Subcutaneous abdominal adipose tissue (tissue), 5 donors: ENCODE data around the gene MOCS1.

Experiments
- H3K27ac ChIP-seq: one replicate; pipeline ENCODE4 v1.7.0; 2013; ENCODE audit warnings: low read depth, mild to moderate bottlenecking, inconsistent platforms, low read length, moderate library complexity
- H3K27me3 ChIP-seq, 5 donors: one replicate each; pipeline ENCODE4 v1.7.0; 2013; ENCODE audit warnings: low read length in 5 of 5, inconsistent platforms in 1 of 5; ENCODE audit not compliant: control insufficient read depth in 5 of 5, insufficient read depth in 4 of 5
- H3K36me3 ChIP-seq, 5 donors: one replicate each; pipeline ENCODE4 v1.7.0; 2013; ENCODE audit warnings: low read length in 5 of 5; ENCODE audit not compliant: control insufficient read depth in 5 of 5, insufficient read depth in 5 of 5
- H3K4me1 ChIP-seq, 5 donors: one replicate each; pipeline ENCODE4 v1.7.0; 2013; ENCODE audit warnings: low read length in 5 of 5, mild to moderate bottlenecking in 3 of 5, moderate library complexity in 1 of 5; ENCODE audit not compliant: control insufficient read depth in 5 of 5, insufficient read depth in 5 of 5
- H3K4me3 ChIP-seq, 5 donors: one replicate each; pipeline ENCODE4 v1.7.0; 2013; ENCODE audit warnings: low read length in 5 of 5, low read depth in 1 of 5
- H3K9ac ChIP-seq, 5 donors: one replicate each; pipeline ENCODE4 v1.7.0; 2013; ENCODE audit warnings: low read length in 5 of 5, mild to moderate bottlenecking in 4 of 5, moderate library complexity in 3 of 5
- H3K9me3 ChIP-seq, 5 donors: one replicate each; pipeline ENCODE4 v1.7.0; 2013; ENCODE audit warnings: low read length in 5 of 5; ENCODE audit not compliant: control insufficient read depth in 5 of 5
- donor health status: healthy.
- donor health status: healthy.
- donor health status: healthy.
- donor health status: healthy.
- donor health status: healthy.

MOCS1 gene

DNA sequence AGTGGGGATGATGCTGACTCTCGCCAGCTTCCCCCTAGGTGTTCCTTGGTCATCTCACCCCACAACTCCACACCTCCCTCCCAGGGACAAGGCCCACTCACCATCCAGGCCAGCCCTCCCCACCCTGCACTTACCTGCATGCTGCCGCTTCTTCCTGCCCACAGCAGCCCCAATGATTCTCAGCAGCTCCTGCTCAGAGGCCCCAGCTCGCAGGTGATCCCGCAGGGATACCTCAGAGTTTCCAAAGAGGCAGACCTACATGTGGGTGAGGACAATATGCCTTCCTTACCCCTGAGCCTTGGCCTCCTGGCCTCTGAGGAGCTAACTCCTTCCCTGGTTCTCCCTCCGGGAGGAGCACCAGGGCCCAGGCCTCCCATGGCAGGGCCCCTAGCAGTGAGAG, 24.6 kb downstream of the MOCS1 start:
- Histone ChIP-seq H3K36me3 (peaks cover 3 to 94% (median 92%) of the 10 kb centered on the region in 5 donors), H3K9ac (no peak overlapping the region), H3K27ac (no peak overlapping the region), H3K27me3 (no peaks in the 10 kb centered on the region), H3K4me1 (no peaks in the 10 kb centered on the region), H3K4me3 (no peak overlapping the region), H3K9me3 (no peaks in the 10 kb centered on the region)

DNA sequence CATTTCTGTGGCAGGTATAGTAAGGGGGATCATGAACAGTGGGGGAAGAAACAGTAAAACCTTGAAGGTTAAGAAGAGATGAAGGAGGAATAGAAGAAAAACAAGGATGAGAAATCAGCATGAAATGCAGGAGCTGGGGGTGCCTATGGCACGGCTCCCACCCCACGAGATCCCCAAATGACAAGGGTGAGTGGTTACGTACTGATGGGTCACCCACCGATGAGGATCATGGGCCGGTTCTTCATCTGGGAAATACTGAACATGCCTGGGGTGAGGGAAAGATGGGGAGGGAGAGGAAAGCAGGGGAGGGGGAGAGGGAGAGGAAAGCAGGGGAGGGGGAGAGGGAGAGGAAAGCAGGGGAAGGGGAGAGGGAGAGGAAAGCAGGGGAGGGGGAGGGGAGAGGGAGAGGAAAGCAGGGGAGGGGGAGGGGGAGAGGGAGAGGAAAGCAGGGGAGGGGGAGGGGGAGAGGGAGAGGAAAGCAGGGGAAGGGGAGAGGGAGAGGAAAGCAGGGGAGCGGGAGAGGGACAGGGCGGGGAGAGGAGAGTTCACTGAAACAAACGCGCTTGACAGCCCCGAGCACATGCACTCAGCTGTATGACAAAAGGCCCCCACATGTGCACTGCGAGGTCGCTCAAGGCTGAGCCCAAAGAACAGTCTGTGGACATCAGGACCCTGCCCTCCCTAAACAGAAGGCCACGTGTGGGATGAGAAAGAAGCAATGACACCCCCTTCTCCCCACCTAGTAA, 25.3 kb downstream of the MOCS1 start:
- Histone ChIP-seq H3K9ac (no peak overlapping the region), H3K4me1 (no peaks in the 10 kb centered on the region), H3K27me3 (no peaks in the 10 kb centered on the region), H3K4me3 (no peak overlapping the region), H3K9me3 (no peaks in the 10 kb centered on the region), H3K36me3 (peaks cover 3 to 92% (median 88%) of the 10 kb centered on the region in 5 donors), H3K27ac (no peak overlapping the region)

DNA sequence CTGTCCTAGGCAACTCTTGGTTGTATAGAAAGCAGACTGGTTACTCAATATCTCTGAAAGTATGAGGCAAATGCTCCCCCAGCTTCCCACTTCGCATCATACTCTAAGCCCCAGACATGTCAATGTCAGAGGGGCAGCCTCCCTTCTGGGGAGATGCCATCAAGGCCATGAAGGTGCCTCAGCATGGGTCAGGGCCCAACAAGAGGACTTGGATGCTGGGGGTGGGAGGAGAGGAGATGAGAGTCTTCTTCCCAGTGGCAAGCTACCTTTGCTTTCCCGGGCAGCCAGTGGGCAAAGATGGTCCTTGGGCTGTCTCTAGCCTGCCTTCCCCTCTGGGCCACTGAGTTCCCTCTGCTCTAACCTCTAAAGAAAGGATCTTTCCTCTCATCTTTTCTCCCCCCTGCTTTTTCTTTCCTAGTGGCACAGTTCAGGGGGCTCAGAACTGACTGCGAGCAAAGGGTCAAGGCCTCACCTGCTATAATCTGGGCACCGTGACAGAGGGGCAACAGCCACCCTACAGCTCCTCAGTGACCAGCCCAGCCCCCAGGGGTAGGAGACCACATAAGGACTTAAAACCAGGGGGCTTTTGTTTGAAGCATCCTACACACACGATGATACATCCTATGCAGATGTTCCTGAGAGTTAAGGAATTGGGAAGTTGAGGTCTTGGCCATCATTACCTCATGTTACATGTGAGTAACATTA, 26.2 kb downstream of the MOCS1 start:
- Histone ChIP-seq H3K9me3 (no peaks in the 10 kb centered on the region), H3K4me1 (no peaks in the 10 kb centered on the region), H3K9ac (no peak overlapping the region), H3K27me3 (no peaks in the 10 kb centered on the region), H3K4me3 (no peak overlapping the region), H3K36me3 (peaks cover 0 to 91% (median 87%) of the 10 kb centered on the region in 5 donors), H3K27ac (no peak overlapping the region)

DNA sequence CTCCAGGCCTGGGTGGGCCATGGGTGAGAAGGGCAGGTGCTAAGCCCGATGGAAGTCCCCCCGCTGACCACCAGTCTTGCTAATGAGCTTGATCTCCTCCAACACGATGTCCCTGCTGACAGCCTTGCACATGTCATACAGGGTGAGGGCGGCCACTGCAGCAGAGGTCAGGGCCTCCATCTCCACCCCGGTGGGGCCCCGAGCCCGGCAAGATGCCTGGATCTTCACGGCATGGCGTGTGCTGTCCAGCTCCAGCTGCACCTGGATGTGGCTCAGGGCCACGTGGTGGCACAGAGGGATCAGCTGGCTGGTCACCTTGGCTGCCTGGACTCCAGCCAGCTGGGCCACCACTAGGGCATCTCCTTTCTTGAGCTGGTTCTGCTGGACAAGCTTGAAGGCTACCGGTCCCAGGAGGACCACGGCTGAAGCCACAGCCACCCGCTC, 27.9 kb downstream of the MOCS1 start:
- Histone ChIP-seq H3K4me3 (no peak overlapping the region), H3K4me1 (no peaks in the 10 kb centered on the region), H3K9ac (no peak overlapping the region), H3K9me3 (no peaks in the 10 kb centered on the region), H3K36me3 (peaks cover 0 to 88% (median 82%) of the 10 kb centered on the region in 5 donors), H3K27ac (no peak overlapping the region), H3K27me3 (no peaks in the 10 kb centered on the region)

DNA sequence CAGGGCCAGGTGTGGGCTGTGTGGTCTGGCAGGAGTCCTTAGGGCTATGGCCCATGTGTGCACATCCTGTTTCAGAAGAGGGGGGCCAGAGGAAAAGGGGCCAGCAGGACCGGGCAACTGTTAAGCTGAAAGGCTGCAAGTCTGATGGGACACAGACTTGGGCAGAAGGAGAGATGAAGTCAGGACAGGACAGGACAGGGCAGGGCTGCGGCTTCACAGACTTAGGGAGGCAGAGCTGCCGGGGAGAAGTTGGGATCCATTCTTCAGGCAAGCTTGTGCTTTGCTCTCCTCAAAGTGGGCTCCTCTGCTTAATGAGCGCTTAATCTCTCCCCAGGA, 28.7 kb downstream of the MOCS1 start:
- no peaks in the 10 kb centered on the region for H3K4me1 ChIP-seq
- peak overlapping the region in 1 of 5 donors; percentile 7 for H3K9ac ChIP-seq
- no peak overlapping the region for H3K4me3 ChIP-seq
- H3K27ac ChIP-seq = no peak overlapping the region
- peaks cover under 1 to 89% (median 81%) of the 10 kb centered on the region in 5 donors for H3K36me3 ChIP-seq
- H3K9me3 ChIP-seq = no peaks in the 10 kb centered on the region
- H3K27me3 ChIP-seq = no peaks in the 10 kb centered on the region

DNA sequence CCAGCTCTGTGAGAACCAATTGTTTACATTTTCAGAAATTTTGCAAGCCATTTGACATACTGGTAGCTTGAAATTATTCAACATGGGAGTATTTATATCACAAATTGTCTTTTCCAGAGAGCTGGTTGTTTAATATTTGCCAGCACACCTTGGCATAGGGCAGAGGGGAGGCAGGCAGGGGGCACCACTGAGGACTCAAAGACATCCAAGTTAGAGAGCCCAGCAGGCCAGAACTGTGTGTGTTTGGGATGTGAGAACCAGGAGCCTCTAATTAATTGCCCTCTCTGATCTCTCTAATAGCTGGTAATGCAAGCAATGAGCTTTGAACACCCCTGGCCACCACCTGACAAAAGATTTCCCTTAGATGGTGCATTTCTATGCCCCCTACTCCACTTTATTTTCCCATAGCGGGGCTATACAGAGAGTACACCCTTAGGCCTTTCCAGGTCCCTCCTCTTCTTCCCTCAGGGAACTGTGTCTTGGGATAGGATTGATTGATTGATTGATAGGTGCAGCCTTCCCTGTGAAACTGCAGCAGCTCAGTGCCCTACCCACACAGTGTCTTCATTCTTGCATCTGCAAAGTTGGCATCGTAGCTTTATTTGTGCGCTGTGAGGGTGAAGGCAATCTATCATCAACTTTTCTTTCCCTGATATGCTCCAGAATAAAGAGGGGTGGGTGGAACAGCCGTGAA, 29.2 kb downstream of the MOCS1 start:
- Histone ChIP-seq H3K4me3 (no peak overlapping the region), H3K9ac (peak overlapping the region in 1 of 5 donors; percentile 7), H3K27me3 (no peaks in the 10 kb centered on the region), H3K9me3 (no peaks in the 10 kb centered on the region), H3K4me1 (no peaks in the 10 kb centered on the region), H3K27ac (no peak overlapping the region), H3K36me3 (peaks cover 5 to 89% (median 81%) of the 10 kb centered on the region in 5 donors)

DNA sequence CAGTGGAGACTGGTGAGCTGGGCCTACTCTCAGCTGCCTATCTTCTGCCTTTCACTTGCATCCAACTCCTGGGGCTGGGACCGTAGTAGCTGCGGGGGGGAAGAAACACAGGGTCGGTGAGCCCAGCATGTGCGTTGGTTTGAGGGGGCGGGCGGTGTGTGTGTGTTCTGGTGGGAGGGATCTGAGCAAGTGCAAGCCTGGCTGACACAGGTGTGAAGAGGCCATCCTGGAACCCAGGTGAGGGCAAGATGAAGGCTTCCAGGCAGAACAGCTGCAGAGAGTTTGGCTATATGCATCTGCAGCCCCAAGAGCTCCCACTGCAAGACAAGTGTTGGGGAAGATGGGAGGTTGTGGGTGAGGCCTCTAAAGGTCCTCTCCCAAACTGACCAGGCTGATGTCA, 30.6 kb downstream of the MOCS1 start:
- H3K27ac ChIP-seq = no peak overlapping the region
- H3K36me3 ChIP-seq = peaks cover 5 to 91% (median 84%) of the 10 kb centered on the region in 5 donors
- H3K4me3 ChIP-seq = no peak overlapping the region
- H3K9me3 ChIP-seq = no peaks in the 10 kb centered on the region
- H3K4me1 ChIP-seq = no peaks in the 10 kb centered on the region
- H3K27me3 ChIP-seq = no peaks in the 10 kb centered on the region
- H3K9ac ChIP-seq = no peak overlapping the region

DNA sequence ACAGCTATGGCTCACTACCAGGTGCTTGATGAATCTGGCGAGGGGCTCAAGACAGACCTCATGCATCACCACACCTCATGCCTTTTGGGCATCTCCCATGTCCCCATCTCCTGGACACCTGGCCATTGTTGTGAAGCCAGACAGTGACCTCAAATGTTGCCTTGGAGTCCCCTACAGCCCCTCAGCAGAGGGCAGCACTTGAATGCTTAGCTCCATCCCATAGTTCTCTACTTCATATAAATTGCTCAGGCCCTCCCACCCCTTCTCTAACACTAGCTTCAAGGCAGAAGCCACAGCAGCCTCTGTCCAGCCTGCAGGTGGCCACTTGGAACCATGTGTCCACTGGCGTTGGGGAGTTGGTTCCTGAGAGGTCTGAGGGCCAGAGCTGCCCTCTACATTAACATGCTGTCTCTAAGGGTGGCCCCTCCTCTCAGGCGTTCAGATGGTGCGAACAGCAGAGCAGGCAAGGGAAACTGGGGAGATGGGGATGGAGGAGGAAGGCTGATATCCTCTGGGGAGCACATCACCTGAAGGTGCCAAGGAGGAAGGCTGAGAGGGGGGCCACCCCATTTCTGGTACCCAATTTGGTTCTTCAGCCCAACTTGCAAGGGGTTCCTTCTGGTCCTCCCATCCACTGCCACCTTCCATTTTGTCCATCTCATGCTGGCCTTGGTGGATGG, 31.3 kb downstream of the MOCS1 start:
- Histone ChIP-seq H3K36me3 (peaks cover 5 to 91% (median 82%) of the 10 kb centered on the region in 5 donors), H3K4me1 (no peaks in the 10 kb centered on the region), H3K9ac (no peak overlapping the region), H3K4me3 (no peak overlapping the region), H3K27me3 (no peaks in the 10 kb centered on the region), H3K9me3 (no peaks in the 10 kb centered on the region), H3K27ac (no peak overlapping the region)

DNA sequence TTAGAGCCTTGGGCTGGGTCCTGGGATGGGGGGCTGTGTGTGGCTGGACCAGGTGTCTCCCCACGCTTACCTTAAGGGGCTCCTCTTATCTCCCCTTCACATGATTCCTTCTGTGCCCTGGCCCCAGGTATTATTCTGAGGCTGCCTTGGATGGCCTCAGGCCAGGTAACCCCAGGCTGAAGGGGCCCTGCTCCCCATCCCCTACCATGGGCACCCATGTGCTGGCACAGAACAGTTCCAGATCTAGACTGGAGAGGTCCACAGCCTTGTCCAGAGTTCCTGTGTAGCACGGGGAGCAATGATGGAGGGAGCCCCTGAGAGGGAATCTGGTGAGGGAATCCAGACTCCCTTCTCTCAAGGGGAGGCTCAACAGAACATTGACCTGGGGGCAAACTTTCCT, 32.1 kb downstream of the MOCS1 start:
- Histone ChIP-seq H3K4me1 (no peaks in the 10 kb centered on the region), H3K9me3 (no peaks in the 10 kb centered on the region), H3K27me3 (no peaks in the 10 kb centered on the region), H3K9ac (no peak overlapping the region), H3K4me3 (no peak overlapping the region), H3K36me3 (peaks cover 5 to 91% (median 83%) of the 10 kb centered on the region in 5 donors), H3K27ac (no peak overlapping the region)
